AG08395 (cell line): ENCODE data around the gene ACOT13.
"Not testable (repeated sequence)": the region's sequence is repeated elsewhere in the genome, so short reads cannot be mapped to it uniquely, and the experiment has no call there.

ENCODE experiments used
- DNase-seq: peaks from one replicate; pipeline ENCODE4 v3.0.0; 2012; ENCODE audit warnings: mixed read lengths, low spot score

ACOT13 gene

GRCh38 chr6:24692848-24693592 lies 26.1 kb downstream of the ACOT13 start:
- DNase-seq, result no peak

DNA sequence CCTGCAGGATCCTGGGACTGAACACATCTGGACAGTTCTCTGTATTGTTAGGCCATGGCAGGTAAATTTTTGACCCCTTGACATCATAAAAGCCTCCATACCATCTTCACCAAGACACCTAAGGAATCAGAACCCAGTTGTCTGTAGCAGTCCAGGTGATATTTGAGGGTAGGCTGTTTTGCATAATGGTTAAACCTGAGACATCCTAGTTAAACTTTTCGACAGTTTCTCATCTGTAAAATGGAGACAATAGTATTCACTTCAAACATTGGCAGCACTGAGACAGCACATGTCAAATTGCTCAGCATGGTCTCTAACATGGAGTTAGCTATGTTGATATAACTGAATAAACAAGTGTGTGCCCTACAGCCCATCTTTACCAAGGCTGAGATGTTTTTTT lies 27.3 kb downstream of the ACOT13 start:
- DNase-seq, result no peak

DNA sequence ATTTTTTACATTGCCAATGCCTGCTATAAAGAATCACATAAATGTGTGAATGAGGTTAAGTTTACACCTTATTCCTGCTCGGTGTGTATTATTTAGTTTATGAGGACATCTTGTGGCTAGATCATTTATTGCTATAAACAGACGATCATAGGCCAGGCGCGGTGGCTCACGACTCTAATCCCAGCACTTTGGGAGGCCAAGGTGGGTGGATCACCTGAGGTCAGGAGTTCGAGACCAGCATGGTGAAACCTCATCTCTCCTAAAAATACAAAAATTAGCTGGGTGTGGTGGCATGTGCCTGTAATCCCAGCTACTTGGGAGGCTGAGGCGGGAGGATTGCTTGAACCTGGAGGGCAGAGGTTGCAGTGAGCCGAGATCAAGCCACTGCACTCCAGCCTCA lies 28.8 kb downstream of the ACOT13 start:
- peak; percentile 46 for DNase-seq

DNA sequence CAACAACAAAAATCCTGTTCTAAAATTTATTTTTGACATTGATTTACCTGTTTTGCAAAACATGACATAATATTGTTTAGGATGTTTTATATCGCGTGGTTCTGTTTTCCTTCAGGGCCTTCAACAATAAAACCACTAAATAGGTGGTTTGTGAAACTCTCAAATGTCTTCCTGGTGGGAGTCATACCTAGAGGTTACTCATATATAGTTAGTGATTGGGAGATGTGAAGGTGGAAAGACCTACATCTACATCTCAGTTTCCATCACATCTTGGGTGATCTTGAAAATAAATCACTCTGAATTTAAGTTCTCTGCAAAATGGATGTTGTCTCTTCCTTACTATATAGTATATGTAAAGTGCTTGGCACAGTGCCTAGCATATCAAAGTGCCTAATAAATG lies 29.2 kb downstream of the ACOT13 start:
- no peak for DNase-seq

DNA sequence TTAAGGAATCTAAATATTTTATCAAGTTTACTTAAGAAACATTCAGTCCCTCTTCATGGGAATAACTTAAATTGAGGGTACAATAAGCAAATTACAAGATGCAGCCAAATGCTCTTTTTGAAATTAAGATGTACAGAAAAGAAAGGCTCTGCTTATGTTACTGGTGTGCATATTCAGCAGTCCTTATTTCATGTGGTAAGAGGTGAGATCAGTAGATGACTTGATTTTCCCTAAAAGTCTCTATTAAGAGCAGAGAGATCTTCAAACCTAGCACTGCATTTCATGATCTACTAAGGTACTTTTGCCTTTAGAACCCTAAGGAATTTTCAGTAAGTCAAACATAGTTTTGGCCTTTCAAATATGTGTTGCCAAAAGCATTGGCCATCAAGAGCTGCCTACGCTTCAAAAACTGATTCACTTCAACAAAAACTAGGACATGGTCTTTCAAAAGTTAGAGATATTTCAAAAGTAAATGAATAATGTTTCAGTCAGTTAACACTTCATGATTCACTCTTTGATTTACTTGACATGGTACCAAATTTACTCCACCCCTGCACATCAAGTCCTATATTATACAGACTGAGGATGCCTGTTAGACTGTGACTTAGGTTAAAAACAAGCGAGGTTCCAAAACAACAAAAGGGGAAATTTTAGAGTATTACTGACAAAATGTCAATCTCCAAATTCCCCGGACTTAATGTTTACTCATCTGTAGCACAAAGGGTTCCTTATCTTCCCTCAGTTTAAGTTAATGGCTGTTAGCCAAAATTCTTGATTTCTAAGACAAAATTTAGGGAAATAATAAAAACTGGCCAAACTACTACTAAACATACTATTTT lies 32.9 kb downstream of the ACOT13 start:
- no peak for DNase-seq

DNA sequence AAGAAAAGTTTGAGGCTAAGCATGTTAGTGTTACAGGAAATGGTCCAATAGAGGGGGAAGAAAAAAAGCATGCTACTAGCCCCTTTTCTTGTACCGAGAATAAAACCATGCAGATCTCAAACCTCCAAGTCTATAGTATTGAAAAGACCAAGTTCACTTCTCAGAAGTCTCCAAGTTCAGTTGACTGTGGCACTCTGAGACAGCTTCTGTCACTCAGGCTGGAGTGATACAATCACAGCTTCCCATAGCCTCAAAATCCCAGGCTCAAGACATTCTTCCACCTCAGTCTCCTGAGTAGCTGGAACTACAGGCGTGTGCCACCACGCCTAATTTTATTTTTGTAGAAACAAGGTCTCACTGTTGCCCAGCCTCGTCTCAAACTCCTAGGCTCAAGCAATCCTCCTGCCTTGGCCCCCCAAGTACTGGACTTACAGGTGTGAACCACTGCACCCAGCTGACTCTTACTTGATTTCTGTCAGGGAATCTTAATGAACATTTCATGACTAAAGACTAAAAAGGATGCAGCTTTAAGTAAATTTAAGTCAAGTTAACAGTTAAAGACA lies 35.9 kb downstream of the ACOT13 start:
- no peak for DNase-seq

GRCh38 chr6:24704468-24704867 lies 37.6 kb downstream of the ACOT13 start:
- no peak for DNase-seq

DNA sequence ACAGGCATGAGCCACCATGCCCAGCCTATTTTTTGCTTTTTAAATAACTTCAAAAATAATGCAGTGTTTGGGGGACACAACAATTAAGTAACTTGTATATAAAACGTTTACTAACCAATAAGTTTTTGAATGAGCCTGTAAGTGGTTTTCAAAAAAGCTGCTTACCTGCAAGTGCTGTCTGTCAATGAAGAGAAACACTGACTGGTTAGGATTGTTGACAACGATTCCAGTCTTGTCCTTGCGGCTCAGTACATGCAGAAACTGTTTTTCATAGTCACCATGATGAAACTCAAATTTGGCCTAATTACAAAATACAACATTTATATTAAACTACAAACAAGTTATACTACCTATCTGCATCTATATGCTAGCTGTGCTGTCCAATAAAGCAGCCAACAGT lies 41.7 kb downstream of the ACOT13 start:
- no peak for DNase-seq

GRCh38 chr6:24709014-24709711 lies 42.3 kb downstream of the ACOT13 start:
- no peak for DNase-seq

DNA sequence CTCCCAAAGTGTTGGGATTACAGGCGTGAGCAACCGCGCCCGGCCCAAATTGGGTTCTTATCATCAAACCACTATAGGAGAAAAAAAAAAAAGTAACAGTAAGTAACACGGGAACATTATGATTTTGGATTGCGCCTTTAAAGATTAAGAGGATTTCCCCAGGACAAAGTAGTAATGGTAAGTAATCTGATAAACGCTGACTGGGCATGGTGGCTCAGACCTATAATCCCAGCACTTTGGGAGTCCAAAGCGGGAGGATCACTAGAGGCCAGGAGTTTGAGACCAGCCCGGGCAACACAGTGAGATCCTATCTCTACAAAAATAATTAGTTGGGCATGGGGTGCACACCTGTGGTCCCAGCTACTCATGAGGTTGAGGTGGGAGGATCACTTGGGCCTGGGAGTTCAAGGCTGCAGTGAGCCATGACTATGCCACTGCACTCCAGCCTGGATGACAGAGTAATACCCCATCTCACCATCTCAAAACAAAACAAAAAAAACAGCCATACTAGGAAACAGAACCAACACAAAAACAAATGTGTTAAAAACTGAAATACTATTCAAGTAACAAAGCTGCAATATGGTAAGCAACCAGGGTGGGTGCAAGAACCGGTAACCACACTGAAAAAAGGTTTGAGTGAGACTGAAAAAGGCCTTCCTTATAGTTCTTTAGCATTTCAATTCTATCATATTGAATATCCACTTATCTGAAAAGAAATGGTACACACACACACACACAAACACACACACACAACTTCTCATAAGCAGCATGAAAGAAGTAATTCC lies 43.8 kb downstream of the ACOT13 start:
- no peak for DNase-seq

DNA sequence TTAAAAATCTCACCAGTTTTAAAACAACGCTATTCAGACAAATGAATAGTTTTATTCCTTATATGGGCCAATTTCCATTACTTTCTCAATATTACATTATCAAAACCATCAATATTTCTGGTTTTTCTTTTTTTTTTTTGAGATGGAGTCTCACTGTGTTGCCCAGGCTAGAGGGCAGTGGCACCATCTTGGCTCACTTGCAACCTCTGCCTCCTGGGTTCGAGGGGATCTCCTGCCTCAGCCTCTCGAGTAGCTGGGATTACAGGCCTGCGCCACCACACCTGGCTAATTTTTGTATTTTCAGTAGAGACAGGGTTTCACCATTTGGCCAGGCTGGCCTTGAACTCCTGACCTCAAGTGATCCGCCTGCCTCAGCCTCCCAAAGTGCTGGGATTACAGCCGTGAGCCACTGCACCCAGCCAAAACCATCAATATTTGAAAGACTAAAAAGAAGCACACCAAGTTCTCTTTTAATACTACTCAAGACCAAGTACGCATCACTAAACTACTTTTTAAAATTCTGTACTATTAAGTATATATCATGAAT lies 49.8 kb downstream of the ACOT13 start:
- not testable (repeated sequence) for DNase-seq

GRCh38 chr6:24718449-24719124 lies 51.7 kb downstream of the ACOT13 start:
- no peak for DNase-seq

GRCh38 chr6:24719125-24719971 lies 52.5 kb downstream of the ACOT13 start, which contains the start of gene C6orf62:
C6orf62 (minus strand) TSS chr6:24719154; CDS start chr6:24718668, 486 bp downstream.
- DNase-seq, result peak; percentile 11

DNA sequence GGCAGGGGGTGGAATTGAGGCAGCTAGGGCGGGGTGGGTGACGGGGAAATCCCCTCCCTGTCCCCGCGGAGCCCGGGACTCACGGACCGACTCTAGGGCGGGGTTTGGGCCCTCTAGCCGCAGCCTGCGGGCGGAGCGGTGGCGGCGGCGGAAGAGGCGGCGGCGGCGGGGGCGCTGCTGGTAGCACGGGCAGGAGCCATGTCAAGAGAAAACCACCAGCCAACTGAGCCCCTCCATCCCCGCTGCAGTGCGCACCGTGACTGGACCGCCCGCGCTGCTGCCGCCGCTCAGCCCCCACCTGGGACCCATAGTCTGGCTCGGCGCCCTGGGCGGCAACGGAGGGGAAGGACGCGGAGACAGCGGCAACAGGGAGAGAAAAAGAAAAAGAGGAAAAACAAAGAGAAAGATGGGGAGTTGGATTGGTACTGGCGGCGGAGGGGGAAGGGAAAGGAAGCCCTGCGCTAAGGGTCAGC lies 53.3 kb downstream of the ACOT13 start:
- peak; percentile 35 for DNase-seq

- DNase-seq, result peak; percentile 99
These were observed 54.0 kb downstream of the ACOT13 start for GRCh38 chr6:24720604-24721460.

DNA sequence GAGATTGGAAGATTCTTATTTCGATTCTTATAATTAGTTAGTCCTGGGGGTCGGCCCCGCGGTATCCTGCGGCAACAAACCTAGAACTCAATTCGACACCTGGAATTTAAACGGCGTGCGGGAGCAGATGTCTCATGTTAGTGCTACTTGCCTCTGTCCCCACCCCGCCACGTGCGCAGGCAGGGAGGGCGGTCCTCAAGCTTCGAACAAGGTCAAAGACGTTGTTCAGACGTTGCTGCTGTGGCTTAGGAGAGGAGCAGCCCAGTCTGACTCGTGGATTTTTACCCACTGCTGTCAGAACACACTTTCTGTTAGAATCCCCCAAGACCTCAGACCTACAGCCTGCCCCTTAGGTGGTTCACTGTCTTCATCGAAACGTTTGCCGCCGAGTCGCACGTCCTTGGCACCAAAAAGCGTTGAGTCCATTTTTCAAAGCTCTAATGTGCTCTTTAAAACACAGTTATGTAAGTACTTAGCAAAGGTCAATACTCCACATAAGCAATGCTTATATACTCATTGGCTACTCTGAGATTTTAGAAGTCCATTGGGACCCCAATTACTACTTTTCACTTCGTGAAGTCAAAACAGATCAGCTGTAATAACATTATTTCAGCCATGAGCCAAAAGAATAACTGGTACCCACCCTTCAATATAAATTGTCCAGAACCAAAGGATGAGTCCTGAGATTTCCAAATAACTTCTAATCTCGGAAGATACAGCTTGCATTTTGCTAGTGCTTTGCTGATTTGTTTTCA lies 54.8 kb downstream of the ACOT13 start:
- peak; percentile 68 for DNase-seq

DNA sequence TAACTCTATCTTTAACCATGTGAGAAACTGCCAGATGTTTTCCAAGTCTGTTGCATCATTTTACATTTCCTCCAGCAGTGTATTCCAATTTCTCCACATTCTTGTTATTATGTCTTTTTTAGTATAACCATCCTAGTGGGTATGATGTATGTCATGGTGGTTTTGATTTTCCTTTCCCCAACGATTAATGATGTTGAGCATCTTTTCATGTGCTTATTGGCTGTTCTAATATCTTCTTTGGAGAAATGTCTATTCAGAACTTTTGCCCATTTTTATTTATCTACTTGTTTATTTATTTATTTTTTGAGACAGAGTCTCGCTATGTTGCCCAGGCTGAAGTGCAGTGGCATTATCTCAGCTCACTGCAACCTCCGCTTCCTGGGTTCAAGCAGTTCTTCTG lies 56.4 kb downstream of the ACOT13 start:
- DNase-seq, result no peak

- not testable (repeated sequence) for DNase-seq
These were observed 63.8 kb downstream of the ACOT13 start for GRCh38 chr6:24730653-24731052.
